Gastroesophageal sphincter (tissue), 3 donors: ENCODE results near the gene HMGB1.

Source experiments
- CTCF ChIP-seq, 4 experiments: fragments of 200-600 bp in 2 of 4; fragments of 450-650 bp in 2 of 4; sonication (generic) in 1 of 4; IDR thresholded peaks; one replicate each; pipeline ENCODE4 v1.5.1; 2017 to 2019; ENCODE audit warnings: antibody characterized with exemption in 4 of 4, mild to moderate bottlenecking in 2 of 4, moderate library complexity in 2 of 4
- EP300 ChIP-seq: sonication (generic); formaldehyde crosslinking; IDR thresholded peaks from one replicate; pipeline ENCODE4 v1.6.1; 2017; ENCODE audit warnings: antibody characterized with exemption, mild to moderate bottlenecking
- POLR2A ChIP-seq, 2 donors: fragments of 450-650 bp; IDR thresholded peaks; one replicate each; pipeline ENCODE4 v1.6.1; 2017; ENCODE audit warnings: antibody characterized with exemption in 2 of 2, mild to moderate bottlenecking in 2 of 2, moderate library complexity in 1 of 2

- TF ChIP-seq CTCF (IDR thresholded peaks at IDR 0.05) (no peak), POLR2A (IDR thresholded peaks at IDR 0.05) (no peak), EP300 (no peak)
Measured at GRCh38 chr13:30510811-30511371, 45.2 kb upstream of the HMGB1 start.
